ENCODE data around the gene NCF4.

Gene NCF4

DNA sequence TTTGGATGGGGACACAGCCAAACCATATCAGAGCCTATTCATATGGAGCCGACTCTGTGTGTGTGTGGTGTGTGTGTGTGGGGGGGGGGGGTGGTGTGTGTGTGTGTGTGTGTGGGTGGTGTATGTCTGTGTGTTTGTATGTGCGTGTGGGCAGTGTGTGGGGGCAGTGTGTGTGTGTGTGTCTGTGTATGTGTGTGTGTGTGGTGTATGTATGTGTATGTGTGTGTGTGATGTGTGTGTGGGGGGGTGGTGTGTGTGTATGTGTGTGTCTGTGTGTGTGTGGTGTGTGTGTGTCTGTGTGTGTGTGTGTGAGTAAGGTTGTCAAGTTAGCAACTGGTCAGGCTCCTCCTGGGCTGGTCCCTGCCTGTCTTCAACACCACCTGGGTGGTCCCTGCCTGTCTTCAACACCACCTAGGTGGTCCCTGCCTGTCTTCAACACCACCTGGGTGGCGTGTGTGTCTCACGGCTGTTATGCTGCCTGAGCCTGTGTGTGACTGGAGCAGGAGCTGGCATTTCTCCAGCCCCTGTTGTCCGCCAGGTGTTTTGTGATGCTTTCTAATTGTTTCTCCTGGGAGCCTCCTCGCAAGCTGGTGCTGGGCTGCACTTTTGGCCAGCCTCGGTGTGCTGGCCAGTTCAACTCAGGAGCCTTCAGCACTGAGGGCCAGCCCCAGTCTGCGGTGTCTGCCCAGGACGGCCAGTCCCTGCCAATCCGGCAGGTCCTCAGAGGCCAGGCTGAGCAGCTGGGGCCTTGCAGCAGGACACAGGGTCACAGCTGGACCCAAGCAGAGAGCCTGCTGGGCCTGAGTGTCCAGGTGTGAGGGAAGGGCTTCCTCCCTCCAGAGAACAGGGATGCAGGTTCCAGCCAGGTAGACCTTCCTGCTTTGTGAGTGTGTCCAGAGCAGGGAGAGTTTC, 22.4 kb upstream of the NCF4 start:
- no peak for DNase-seq

GRCh38 chr22:36839356-36840073, 21.3 kb upstream of the NCF4 start:
- peak; percentile 66 for DNase-seq

DNA sequence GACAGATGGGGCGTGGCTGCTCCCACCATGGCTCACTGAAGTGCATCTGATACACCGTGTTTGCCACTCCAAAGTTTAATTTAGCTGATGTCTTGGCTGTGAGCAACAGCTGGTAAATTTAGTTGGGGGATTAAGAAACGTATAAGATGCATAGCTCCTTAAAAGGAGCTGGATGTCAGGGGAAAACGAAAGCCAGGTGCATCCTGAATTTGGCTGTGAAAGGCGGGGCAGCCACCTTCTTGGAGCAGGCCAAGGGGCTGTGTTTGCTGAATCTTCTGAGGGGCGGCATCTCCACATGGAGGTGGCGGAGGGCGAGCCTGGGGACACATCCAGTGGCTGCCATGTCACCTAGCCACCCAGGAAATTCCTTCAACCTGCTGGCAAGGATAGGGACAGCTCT, 20.7 kb upstream of the NCF4 start:
- DNase-seq: no peak

- DNase-seq: no peak
Measured at GRCh38 chr22:36846271-36846670, 14.5 kb upstream of the NCF4 start.

DNA sequence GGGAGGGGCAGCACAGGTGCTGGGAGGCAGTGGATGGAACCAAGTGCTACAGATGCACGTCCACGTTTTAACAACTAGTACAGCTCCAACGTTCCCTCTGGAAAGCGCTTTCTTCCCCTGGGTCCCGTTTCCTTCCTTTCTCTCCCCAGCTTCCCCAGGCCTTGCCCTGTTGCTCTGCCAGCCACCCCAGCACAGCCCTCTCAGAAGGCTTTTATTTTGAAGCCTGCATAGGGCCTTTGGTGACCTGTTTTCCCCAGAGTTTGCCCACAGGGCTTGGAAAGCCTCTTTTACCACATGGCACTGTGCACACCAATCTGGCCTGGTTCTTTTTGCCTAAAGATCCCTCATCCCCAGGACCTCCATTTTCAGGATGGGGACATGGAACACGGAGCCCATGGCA, 13.9 kb upstream of the NCF4 start:
- DNase-seq: no peak

- no peak for DNase-seq
Measured at GRCh38 chr22:36850056-36850455, 10.8 kb upstream of the NCF4 start.

DNA sequence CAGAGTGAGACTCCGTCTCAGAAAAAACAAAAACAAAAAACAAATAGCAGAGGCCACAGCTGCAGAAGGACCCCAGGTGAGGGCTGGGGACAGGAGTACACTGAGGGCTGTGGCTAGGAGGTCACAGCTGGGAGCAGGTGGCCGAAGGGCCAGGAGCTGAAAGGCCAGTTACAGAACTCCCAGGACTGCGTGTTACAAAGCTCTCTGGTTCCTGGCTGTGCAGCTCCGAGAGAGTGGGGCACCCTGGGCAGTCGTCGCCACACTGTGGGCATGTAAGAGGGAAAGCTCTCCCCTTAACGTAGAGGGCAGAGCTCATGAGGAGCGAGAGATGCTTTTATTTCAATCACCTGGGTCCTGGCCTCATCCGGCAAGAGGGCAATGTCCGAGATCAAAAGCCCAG, 10.1 kb upstream of the NCF4 start:
- no peak for DNase-seq

DNA sequence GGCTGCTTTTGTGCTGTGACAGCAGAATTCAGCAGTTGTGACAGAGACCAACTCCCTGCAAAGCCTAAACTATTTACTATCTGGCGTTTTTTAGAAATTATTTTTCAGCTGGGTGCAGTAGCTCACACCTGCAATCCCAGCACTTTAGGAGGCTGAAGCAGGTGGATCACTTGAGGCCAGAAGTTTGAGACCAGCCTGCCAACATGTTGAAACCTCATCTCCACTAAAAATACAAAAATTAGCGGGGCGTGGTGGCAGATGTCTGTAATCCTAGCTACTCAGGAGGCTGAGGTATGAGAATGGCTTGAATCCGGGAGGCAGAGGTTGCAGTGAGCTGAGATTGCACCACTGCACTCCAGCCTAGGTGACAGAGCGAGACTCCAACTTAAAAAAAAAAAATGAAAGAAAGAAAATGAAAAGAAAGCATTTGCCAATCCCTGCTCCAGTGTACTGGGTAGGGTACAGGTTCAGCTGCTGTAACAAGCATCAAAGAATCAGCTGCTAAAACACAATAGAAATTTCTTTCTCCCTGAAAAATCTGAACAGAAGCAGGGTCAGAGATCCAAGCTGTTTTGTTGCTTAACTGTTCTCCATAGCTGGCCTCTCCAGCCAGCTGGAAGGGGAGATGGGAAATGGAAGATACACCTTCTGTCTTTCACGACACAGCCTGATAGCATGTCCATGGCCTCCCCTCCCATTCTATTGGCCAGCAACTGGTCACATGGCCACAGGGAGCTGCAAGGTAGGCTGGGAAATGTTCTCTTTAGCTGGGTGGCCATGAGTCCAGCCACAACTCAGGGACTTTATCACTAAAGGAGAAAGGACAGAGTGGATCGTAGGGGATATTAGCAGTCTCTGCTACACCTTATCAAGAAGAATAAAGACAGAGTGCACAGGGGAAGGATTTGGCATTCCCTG, 8.5 kb upstream of the NCF4 start:
- no peak for DNase-seq

GRCh38 chr22:36853407-36854099, 7.3 kb upstream of the NCF4 start:
- DNase-seq: peak; percentile 47

DNA sequence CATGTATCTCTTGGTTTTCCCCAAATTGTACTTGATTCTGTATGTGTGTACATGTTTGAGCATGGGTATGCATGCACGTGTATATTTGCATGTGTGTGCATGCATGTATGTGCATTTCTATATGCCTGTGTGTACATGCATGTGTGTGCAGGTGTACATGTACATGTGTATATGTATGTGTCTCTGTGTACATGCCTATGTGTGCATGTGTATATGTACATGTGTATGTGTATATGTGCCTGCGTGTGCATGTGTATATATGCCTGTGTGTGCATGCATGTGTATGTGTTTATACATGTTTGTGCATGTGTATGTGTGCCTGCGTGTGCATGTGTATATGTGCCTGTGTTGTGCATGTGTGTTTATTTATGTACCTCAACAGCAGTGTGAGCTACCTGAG, 5.3 kb upstream of the NCF4 start:
- DNase-seq: no peak

GRCh38 chr22:36856121-36856791, 4.5 kb upstream of the NCF4 start:
- DNase-seq: peak; percentile 69

DNA sequence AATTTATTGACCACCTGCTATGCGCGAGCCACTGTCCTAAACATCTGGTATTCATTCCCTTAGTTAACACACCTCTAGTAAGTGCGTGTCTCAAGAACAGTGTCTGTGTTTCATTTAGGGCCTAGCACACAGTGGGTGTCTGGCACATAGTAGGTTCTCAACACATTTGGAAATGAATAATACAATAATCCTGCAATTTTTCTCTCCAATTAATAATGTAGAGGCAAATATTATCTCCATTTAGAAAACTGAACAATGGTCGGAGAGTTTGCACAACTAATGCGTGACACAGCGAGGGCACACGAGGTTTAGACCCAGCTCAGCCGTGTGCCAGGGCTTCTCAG, 4.0 kb upstream of the NCF4 start:
- DNase-seq: no peak

GRCh38 chr22:36858156-36858555, 2.6 kb upstream of the NCF4 start:
- no peak for DNase-seq

DNA sequence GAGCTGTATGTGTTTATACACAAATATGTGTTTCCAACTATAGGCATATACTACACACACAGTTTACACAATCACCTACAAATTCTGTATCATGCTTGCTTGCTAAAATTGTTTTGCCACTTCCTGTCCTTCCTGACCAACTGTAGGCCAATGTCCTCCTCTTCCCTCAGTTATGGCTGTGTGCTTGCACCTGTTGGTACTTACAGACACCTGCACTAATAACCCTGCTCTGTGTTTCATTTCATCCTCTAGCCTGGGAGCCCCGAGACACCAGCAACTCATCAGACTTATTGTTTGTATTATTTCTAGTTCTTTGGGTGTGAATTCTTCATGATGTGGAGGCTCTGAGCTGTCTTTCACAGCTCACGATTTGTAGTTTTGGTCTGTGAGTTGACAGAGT, 1.8 kb upstream of the NCF4 start:
- no peak for DNase-seq

DNA sequence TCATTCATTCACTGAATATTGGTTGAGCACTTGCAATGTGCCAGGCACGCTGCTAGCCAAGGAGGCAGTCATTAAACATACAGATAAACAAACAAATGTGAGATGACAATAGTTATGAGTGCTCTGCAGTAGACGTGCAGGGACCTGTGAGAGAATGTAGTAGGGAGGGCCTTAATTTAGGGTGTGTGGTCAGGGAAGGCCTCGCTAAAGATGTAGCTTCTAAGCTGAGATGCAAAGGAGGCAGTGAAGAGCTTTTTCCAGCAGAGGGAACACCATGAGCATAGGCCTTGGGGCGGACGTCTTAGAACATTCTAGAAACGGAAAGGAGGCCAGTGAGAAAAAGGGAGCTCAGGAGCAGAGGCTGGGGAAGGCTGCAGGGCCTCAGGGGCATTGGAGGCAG, 789 bp upstream of the NCF4 start:
- DNase-seq: no peak

DNA sequence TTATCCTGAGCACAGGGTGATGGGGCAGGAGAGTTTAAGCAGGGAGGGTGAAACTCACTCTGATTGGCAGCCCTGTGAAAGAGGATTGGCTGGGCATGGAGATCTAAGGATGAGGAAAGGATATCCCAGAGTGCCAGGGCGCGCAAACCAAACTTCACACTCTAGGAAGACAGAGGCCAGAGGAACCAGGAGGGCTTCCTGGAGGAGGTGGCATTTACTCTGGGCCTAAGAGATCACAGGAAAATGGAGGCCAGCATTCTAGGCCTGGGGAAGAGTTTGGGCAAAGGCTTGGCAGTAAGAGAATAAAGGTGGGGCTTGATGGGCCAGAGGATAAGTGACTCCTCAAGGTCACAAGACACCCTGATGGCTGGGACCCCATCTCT, 377 bp upstream of the NCF4 start:
- no peak for DNase-seq

DNA sequence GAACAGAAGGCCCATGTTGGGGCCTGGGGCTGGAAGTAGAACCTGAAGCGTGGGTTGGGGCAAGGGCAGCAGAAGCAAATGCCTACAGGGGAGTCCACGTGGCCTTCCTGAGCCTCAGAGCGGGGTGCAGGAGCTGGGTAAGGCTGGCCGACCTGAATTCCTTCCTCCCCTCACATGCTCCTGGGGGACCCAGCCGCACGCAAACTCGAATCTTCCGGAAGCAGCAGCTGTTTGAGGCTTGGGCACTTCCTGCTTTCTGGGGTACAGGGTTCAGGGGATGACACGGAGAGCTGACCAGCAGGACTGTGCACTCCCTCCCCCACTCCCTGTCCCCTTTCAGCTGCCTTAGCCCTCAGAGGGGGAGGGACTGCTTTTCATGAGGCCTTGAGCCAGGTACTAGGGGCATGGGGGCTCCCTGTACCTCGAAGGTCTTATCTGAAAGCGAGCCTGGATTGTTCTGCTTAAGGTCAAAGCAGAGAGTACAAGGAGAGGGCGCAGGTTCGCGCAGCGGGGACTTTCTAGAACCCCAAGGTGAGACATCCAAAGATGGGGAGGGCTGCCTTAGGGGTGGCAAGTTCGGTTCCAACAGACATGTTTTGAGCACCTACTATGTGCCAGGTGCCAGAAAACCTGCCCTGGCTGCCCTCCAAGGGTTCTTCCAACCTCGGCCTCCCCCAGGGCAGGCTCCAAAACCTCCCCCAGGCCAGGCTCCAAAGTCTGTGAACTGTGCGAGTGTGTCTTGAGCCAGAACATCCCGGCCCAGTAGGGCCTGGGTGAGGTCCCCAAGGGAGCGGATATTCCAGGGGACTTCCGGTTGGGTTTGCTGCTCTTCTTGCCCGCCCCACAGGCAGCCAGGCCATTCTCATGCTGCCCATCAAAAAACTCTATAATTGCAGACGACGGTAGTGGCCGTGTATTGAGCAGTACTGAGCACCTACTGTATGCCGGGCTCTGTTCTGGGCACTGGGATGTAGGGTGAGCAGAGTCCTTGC, 1.7 kb downstream of the NCF4 start:
- DNase-seq: no peak

GRCh38 chr22:36863281-36863680, 2.5 kb downstream of the NCF4 start:
- no peak for DNase-seq

GRCh38 chr22:36863979-36864378, 3.2 kb downstream of the NCF4 start:
- no peak for DNase-seq

GRCh38 chr22:36864454-36865215, 3.8 kb downstream of the NCF4 start:
- no peak for DNase-seq
